Transverse colon (tissue), 4 donors: ENCODE measurements around the gene STMND1.
"Not testable (repeated sequence)": the region's sequence is repeated elsewhere in the genome, so short reads cannot be mapped to it uniquely, and the experiment has no call there.

Experiments used
- EP300 ChIP-seq: sonication (generic); formaldehyde crosslinking; IDR thresholded peaks from one replicate; pipeline ENCODE4 v1.6.1; 2017; ENCODE audit warnings: antibody characterized with exemption, low read depth
- POLR2A ChIP-seq: fragments of 450-650 bp; IDR thresholded peaks from one replicate; pipeline ENCODE4 v1.6.1; 2016; ENCODE audit warnings: antibody characterized with exemption, mild to moderate bottlenecking, moderate library complexity
- POLR2AphosphoS5 ChIP-seq, 3 donors: sonication (generic); formaldehyde crosslinking; IDR thresholded peaks; one replicate each; pipeline ENCODE4 v1.6.1; 2016; ENCODE audit warnings: antibody characterized with exemption in 3 of 3
- TF ChIP-seq, protein P1 (sequence below), 5 experiments: fragments of 200-600 bp in 3 of 5; fragments of 450-650 bp in 2 of 5; sonication (generic) in 3 of 5; IDR thresholded peaks; 1 replicate in 2 of 5; 2 replicates in 3 of 5; pipeline ENCODE4 v1.5.1; 2016 to 2017; ENCODE audit warnings: antibody characterized with exemption in 5 of 5, inconsistent platforms in 3 of 5, mild to moderate bottlenecking in 2 of 5, moderate library complexity in 1 of 5

DNA sequence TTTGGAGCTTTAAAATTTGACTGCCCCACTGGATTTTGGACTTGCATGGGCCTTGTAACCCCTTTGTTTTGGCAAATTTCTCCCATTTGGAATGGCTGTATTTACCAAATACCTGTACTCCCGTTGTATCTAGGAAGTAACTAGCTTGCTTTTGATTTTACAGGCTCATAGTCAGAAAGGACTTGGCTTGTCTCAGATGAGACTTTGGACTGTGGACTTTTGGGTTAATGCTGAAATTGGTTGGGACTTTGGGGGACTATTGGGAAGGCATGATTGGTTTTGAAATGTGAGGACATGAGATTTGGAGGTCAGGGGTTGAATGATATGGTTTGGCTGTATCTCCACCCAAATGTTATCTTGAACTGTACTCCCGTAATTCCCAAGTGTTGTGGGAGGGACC, 31.4 kb upstream of the STMND1 start:
- TF ChIP-seq, protein P1, sequence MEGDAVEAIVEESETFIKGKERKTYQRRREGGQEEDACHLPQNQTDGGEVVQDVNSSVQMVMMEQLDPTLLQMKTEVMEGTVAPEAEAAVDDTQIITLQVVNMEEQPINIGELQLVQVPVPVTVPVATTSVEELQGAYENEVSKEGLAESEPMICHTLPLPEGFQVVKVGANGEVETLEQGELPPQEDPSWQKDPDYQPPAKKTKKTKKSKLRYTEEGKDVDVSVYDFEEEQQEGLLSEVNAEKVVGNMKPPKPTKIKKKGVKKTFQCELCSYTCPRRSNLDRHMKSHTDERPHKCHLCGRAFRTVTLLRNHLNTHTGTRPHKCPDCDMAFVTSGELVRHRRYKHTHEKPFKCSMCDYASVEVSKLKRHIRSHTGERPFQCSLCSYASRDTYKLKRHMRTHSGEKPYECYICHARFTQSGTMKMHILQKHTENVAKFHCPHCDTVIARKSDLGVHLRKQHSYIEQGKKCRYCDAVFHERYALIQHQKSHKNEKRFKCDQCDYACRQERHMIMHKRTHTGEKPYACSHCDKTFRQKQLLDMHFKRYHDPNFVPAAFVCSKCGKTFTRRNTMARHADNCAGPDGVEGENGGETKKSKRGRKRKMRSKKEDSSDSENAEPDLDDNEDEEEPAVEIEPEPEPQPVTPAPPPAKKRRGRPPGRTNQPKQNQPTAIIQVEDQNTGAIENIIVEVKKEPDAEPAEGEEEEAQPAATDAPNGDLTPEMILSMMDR (IDR thresholded peaks at IDR 0.05): not testable (repeated sequence)
- TF ChIP-seq EP300; POLR2AphosphoS5 (IDR thresholded peaks at IDR 0.05); POLR2A: not testable (repeated sequence)
